Brain microvascular endothelial cell (primary cell): ENCODE data around the gene IFNLR1.

Source experiments
- DNase-seq: peaks from one replicate; pipeline ENCODE4 v3.0.0-alpha.2; 2020
- H3K27ac ChIP-seq: fragments of 250-450 bp; sonication (Bioruptor Pico); 2 replicates; pipeline ENCODE4 v1.5.1; 2020; ENCODE audit warnings: mild to moderate bottlenecking, moderate library complexity
- H3K27me3 ChIP-seq: fragments of 250-450 bp; sonication (Bioruptor Pico); replicated peaks from 2 replicates; pipeline ENCODE4 v1.5.1; 2020; ENCODE audit warnings: mild to moderate bottlenecking
- H3K36me3 ChIP-seq: fragments of 250-450 bp; sonication (Bioruptor Pico); replicated peaks from 2 replicates; pipeline ENCODE4 v1.5.1; 2020; ENCODE audit warnings: mild to moderate bottlenecking
- H3K4me3 ChIP-seq: 2 replicates; pipeline ENCODE4 v1.5.1; 2011; ENCODE audit warnings: low read depth, mild to moderate bottlenecking, control low read depth, low read length, moderate library complexity
- in situ Hi-C: cut with HindIII; loops from 2 replicates; pipeline ENCODE4 v1.10.0; 2017; ENCODE audit warnings: low sequenced_read_pairs, low pct_ligation_motif_present
- TF ChIP-seq, protein P1 (sequence below): IDR thresholded peaks from 2 replicates; pipeline ENCODE4 v1.5.1; 2011; ENCODE audit warnings: low read depth, mild to moderate bottlenecking, moderate library complexity, low read length, control low read depth, inconsistent platforms; ENCODE audit errors: missing control alignments

IFNLR1 gene

DNA sequence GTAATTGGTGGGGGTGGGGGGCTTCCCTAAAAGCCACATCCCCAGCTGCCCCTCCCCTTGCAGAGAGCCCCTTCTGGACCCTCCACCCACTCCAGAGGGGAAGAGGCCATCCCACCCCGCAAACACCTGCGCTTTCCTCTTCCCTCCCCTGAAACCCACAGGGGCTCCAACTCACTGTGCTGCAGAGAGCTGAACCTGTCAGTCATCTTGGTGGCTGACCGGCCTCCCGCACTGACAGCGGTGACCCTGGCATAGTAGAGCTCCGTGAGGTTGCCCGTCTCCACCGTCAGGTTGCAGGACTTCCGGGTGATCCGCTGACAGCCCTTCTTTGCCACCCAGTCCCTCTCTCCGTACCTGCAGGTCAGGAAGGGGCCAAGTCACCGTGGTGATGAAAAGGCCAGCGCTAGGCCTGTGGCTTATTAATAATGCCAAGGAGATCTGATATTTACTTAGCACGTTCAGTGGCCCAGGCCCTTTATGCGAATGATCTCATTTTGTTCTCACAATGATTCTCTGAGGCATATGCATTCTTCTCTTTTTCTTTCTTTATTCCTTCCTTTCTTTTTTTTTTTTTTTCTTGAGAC, 50.0 kb downstream of the IFNLR1 start:
- Histone ChIP-seq H3K27me3 (no peaks in the 10 kb centered on the region), H3K4me3 (no peak overlapping the region), H3K36me3 (no peaks in the 10 kb centered on the region), H3K27ac (no peak overlapping the region)
- TF ChIP-seq, protein P1, sequence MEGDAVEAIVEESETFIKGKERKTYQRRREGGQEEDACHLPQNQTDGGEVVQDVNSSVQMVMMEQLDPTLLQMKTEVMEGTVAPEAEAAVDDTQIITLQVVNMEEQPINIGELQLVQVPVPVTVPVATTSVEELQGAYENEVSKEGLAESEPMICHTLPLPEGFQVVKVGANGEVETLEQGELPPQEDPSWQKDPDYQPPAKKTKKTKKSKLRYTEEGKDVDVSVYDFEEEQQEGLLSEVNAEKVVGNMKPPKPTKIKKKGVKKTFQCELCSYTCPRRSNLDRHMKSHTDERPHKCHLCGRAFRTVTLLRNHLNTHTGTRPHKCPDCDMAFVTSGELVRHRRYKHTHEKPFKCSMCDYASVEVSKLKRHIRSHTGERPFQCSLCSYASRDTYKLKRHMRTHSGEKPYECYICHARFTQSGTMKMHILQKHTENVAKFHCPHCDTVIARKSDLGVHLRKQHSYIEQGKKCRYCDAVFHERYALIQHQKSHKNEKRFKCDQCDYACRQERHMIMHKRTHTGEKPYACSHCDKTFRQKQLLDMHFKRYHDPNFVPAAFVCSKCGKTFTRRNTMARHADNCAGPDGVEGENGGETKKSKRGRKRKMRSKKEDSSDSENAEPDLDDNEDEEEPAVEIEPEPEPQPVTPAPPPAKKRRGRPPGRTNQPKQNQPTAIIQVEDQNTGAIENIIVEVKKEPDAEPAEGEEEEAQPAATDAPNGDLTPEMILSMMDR, result no peak
- in situ Hi-C loops, result no loop called here
- no peak for DNase-seq

DNA sequence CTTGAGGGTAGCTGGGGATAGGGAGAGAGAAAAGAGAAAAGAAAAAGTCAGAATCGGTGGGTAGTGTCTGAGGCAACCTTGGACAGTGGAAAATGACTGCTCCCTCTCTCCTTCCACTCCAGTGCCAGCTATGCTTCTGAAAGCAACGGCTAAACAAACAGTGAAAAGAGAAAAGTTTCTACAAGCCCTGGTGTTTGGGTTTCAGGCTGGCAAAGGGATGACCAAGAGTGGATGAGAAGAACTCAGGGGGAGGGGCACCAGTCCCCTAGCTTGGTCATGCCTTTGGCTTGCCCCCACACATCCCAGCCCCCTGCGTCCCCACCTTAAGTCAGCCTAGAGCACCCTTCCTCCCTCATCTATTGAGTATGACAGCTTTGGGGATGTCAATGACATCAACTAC, 52.7 kb downstream of the IFNLR1 start:
- TF ChIP-seq, protein P1, result no peak
- Histone ChIP-seq H3K4me3 (no peak overlapping the region), H3K27me3 (no peaks in the 10 kb centered on the region), H3K27ac (no peak overlapping the region), H3K36me3 (no peaks in the 10 kb centered on the region)
- DNase-seq, result no peak
- in situ Hi-C loops, result no loop called here

DNA sequence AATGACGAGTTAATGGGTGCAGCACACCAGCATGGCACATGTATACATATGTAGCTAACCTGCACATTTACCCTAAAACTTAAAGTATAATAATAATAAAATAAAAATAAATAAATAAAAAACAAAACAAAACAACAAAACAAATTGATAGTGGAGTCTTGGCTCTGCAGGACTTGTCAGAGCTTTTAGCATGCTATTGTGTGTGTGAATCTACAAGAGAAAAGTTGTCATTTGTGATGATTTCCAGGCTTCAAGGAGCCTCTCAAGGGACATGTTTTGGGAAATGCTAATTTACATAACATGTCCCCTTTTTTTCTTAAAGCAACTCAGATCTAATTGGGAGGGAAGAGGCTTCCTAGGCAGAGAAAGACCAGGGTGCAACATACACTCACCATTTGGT, 53.3 kb downstream of the IFNLR1 start:
- no peaks in the 10 kb centered on the region for H3K36me3 ChIP-seq
- in situ Hi-C loops, result no loop called here
- H3K27ac ChIP-seq, result no peak overlapping the region
- DNase-seq, result no peak
- no peak overlapping the region for H3K4me3 ChIP-seq
- TF ChIP-seq, protein P1, result no peak
- H3K27me3 ChIP-seq, result no peaks in the 10 kb centered on the region

DNA sequence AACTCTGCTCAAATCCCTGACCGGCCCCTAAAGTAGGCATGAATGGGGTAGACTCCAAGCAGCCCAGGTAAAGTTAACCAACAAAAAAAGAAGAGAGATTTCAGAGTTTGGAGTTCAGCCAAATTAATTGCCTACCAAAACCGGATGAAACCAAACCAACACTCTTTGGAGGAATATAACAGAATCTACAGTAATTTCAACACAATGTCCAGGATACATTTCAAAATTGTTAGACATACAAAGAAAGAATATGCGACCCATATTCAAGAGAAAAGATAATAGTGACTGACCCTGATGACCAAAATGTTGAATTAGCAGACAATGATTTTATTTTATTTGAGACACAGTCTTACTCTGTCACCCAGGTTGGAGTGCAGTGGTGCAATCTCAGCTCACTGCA, 56.7 kb downstream of the IFNLR1 start:
- no peaks in the 10 kb centered on the region for H3K36me3 ChIP-seq
- H3K4me3 ChIP-seq, result no peak overlapping the region
- no peaks in the 10 kb centered on the region for H3K27me3 ChIP-seq
- TF ChIP-seq, protein P1, result no peak
- in situ Hi-C loops, result no loop called here
- DNase-seq, result no peak
- H3K27ac ChIP-seq, result no peak overlapping the region

DNA sequence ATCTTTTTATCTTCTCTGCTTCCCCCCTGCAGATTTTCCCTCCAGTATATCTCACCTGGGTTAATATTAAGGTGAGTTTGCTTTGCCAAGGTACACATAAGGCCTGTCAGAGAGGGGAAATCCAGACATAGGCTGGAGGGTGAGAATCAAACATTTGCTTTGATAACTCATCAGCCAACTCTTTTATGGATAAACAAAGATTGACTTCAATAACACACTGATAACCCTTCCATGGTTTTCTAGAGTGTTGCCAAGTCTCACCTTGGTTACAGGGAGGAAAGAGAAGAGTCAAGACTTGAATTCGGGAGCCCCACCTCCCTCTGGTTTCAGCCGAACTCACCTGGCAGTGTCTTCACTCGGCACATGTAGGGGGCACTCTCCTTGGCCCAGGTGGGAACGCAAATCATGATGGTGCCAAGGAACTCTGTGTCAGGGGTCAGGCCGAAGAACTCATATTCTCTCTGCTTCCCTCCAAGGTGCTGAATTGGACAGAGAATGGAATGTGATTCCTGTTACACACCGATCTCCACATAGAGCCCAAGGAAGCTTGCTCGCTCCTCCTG, 59.2 kb downstream of the IFNLR1 start:
- H3K4me3 ChIP-seq, result no peak overlapping the region
- no peak for DNase-seq
- in situ Hi-C loops, result no loop called here
- TF ChIP-seq, protein P1, result no peak
- H3K36me3 ChIP-seq, result no peaks in the 10 kb centered on the region
- no peak overlapping the region for H3K27ac ChIP-seq
- no peaks in the 10 kb centered on the region for H3K27me3 ChIP-seq
